Neural progenitor cell (in vitro differentiated cells): ENCODE data around the gene ZDHHC14.

Experiments used
- CTCF ChIP-seq: fragments of 200-600 bp; sonication (generic); IDR thresholded peaks from 2 replicates; pipeline ENCODE4 v1.5.1; 2017; ENCODE audit warnings: antibody characterized with exemption, mild to moderate bottlenecking
- EZH2phosphoT487 ChIP-seq: fragments of 200-600 bp; sonication (generic); IDR thresholded peaks from 2 replicates; pipeline ENCODE4 v1.6.1; 2017; ENCODE audit warnings: antibody characterized with exemption

GRCh38 chr6:157492741-157493140, 111.8 kb downstream of the ZDHHC14 start:
- TF ChIP-seq CTCF (no peak), EZH2phosphoT487 (no peak)
